ENCODE measurements around the gene HMGN4.

GRCh38 chr6:26520850-26521599 lies 17.1 kb upstream of the HMGN4 start:
- TF ChIP-seq CTCF (IDR thresholded peaks at IDR 0.05) (no peak), POLR2A (IDR thresholded peaks at IDR 0.05) (no peak)
